ENCODE data around the gene RMND5B.

The RMND5B gene

DNA sequence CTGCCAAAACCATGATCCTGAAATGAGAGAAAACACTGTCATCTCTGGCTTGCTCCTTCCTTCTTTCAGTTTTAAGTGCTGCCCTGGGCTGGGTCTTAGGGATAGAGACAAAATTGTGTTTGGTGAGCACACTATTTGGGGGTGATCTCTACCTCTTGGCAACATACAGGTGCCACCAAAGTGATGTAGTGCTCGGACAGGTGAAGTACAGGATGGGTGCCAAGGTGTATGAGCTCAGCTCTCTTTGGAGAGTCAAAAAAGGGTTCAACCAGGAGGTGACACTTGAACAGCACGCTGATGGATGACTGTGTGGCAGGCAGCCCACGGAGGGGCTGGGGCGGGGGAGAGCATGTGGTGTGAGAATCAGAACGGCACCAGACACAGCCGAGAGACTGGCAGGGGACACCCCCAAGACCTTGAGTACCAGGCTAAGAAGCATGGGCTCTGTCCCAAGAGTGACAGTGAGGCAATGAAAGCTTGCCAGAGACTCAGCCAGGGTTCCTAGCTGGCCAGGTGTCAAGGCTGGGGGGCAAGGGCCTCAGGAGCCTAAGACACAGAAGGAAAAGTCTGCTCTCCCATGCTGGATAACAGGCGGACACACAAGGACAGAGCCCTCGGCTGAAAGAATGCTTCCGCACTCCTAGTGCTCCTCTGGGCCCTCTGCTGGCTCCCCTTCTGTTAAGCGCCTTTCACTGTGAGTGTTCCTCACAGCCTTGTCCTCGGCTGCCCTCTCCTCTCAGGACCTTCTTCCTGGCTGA is 20.3 kb downstream of the RMND5B start:
- no peak overlapping the region for H3K27ac ChIP-seq
- H3K9me3 ChIP-seq = no peaks in the 10 kb centered on the region
- no peaks in the 10 kb centered on the region for H3K27me3 ChIP-seq
- TF ChIP-seq, protein P1, sequence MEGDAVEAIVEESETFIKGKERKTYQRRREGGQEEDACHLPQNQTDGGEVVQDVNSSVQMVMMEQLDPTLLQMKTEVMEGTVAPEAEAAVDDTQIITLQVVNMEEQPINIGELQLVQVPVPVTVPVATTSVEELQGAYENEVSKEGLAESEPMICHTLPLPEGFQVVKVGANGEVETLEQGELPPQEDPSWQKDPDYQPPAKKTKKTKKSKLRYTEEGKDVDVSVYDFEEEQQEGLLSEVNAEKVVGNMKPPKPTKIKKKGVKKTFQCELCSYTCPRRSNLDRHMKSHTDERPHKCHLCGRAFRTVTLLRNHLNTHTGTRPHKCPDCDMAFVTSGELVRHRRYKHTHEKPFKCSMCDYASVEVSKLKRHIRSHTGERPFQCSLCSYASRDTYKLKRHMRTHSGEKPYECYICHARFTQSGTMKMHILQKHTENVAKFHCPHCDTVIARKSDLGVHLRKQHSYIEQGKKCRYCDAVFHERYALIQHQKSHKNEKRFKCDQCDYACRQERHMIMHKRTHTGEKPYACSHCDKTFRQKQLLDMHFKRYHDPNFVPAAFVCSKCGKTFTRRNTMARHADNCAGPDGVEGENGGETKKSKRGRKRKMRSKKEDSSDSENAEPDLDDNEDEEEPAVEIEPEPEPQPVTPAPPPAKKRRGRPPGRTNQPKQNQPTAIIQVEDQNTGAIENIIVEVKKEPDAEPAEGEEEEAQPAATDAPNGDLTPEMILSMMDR (IDR thresholded peaks at IDR 0.05) = no peak
- H3K36me3 ChIP-seq = peaks cover 45% of the 10 kb centered on the region
- H3K4me1 ChIP-seq (ENCODE audit: control insufficient read depth in 1 of 2, insufficient read depth in 1 of 2, low read depth in 1 of 2, low read length in 1 of 2) = peaks cover 11 to 14% of the 10 kb centered on the region in 2 experiments
- no peak overlapping the region for H3K4me3 ChIP-seq (ENCODE audit: low read depth in 1 of 2, low read length in 1 of 2)

DNA sequence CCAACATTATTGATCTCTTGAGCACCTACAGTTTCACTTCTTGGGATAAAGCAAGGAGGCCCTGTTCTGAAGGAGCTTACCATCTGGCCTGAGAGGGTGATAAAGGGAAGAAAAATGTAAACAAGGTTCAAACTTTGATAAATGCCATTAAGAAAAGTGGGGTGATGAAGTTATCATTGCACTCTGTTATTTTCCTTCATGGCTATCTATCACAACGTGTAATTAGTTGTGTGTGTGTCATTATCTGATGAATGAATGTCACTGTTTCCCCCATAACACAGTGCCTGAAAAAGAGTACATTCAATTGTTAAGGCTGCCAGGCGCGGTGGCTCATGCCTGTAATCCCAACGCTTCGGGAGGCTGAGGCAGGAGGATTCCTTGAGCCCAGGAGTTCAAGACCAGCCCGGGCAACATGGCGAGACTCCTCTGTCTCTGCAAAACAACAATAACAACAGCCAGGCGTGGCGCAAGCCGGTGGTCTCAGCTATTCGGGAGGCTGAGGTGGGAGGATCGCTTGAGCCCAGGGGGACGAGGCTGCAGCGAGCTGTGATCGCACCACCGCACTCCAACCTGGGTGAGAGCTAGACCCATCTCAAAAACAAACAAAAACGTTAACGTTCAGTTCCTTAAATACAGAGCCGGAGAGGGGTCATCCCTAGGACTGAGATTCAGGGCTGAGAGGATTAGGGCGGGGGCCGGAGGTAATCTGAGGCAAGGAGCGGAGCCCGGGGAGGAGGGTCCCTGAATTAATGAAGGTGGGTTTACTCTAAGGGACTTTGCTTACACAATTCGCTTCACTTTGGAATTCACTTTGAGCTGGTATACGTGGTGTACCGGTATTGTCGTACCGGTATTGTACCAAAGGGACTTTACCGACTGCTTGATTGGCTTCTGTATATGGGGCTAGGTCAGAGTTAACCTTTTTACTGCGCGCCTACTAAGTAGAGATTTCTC is 22.0 kb downstream of the RMND5B start:
- Histone ChIP-seq H3K27me3 (no peaks in the 10 kb centered on the region), H3K36me3 (peaks cover 29% of the 10 kb centered on the region), H3K4me1 (ENCODE audit: control insufficient read depth in 1 of 2, insufficient read depth in 1 of 2, low read depth in 1 of 2, low read length in 1 of 2) (peaks cover 11 to 14% of the 10 kb centered on the region in 2 experiments), H3K4me3 (ENCODE audit: low read depth in 1 of 2, low read length in 1 of 2) (peak overlapping the region; percentile 74 to 77), H3K9me3 (no peaks in the 10 kb centered on the region), H3K27ac (peak overlapping the region; percentile 65)
- TF ChIP-seq, protein P1 (IDR thresholded peaks at IDR 0.05) = no peak

DNA sequence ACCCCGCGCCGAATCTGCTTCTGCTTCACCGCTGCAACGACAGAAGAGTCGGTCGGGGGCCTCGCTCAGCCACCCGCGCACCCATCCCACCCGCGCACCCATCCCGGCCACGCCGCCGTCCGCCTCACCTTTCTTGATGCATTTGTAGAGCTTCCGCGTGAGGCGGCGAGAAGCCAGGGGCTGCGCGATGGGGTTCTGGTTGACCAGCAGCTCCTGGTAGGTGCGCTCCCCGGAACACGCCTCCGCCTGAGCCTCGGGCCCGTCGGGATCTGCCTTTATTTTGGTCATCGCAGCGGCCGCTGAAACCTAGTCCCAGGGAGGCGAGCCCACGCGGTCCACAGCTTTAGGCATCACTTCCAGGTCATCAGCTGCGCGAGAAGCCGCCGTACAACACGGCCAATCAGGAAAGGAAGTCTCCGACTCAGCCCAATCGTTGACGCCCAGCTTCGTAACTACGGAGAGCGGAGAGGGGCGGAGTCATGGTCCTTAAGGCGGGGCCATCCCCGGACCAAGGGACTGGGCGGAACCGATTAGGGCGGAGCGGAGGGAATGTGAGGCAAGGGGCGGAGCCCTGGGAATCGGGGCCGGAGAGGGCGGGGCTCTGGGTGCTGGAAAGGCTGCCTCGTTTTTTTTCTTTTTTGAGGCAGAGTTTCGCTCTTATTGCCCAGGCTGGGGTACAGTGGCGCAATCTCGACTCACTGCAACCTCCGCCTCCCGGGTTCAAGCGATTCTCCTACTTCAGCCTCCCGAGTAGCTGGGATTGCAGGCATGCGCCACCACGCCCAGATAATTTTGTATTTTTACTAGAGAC is 22.9 kb downstream of the RMND5B start, which contains the start of gene NHP2:
TSS of gene NHP2 (minus strand) at position 356 of the 811 bp plus-strand sequence. CDS start at position 288, 68 bp downstream.
- peaks cover 20% of the 10 kb centered on the region for H3K36me3 ChIP-seq
- TF ChIP-seq, protein P1 (IDR thresholded peaks at IDR 0.05) = peak; percentile 45
- peaks cover 11 to 14% of the 10 kb centered on the region in 2 experiments for H3K4me1 ChIP-seq (ENCODE audit: control insufficient read depth in 1 of 2, insufficient read depth in 1 of 2, low read depth in 1 of 2, low read length in 1 of 2)
- H3K4me3 ChIP-seq (ENCODE audit: low read depth in 1 of 2, low read length in 1 of 2) = peak within 1 kb of the TSS; percentile 74 to 77
- H3K27ac ChIP-seq = peak within 1 kb of the TSS; percentile 65
- no peaks in the 10 kb centered on the region for H3K9me3 ChIP-seq
- H3K27me3 ChIP-seq = no peaks in the 10 kb centered on the region

DNA sequence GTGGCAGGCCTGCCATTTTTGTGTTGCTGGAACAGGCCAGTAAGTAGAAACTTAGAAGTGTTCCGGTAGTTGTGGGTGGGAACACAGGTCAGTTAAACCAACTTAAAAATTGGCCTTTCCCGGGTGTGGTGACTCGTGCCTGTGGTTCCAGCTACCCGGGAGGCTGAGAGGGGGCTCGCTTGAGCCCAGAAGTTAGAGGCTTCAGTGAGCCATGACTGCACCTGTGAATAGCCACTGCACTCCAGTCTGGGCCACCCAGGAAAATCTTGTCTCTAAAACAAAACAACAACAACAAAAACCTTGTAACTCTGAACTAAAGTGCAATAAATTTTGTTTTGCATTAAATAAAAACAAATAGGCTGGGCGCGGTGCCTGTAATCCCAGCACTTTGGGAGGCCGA is 24.3 kb downstream of the RMND5B start:
- Histone ChIP-seq H3K9me3 (no peaks in the 10 kb centered on the region), H3K4me3 (ENCODE audit: low read depth in 1 of 2, low read length in 1 of 2) (no peak overlapping the region), H3K4me1 (ENCODE audit: control insufficient read depth in 1 of 2, insufficient read depth in 1 of 2, low read depth in 1 of 2, low read length in 1 of 2) (peaks cover 11 to 14% of the 10 kb centered on the region in 2 experiments), H3K27me3 (no peaks in the 10 kb centered on the region), H3K36me3 (peaks cover 6% of the 10 kb centered on the region), H3K27ac (no peak overlapping the region)
- TF ChIP-seq, protein P1 (IDR thresholded peaks at IDR 0.05) = no peak

DNA sequence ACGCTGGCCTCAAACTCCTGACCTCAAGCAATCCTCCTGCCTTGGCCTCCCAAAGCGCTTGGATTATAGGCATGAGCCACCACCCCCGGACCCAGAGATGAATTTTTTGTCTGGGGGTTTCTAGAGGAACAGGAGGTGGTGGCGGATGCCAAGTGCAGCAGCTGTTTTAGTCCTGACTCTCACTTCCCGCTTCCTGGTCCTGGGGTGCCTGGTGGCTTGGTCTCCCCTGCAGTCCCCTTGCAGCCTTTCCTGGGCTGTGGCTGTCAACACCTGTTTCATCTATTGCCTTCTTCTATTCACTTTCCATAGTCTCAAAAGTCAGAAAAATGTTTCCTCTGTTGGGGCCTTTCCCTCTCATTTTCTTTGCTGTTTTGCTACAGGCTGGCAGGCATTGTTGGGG is 29.4 kb downstream of the RMND5B start:
- no peak overlapping the region for H3K4me3 ChIP-seq (ENCODE audit: low read depth in 1 of 2, low read length in 1 of 2)
- TF ChIP-seq, protein P1 (IDR thresholded peaks at IDR 0.05) = no peak
- H3K4me1 ChIP-seq (ENCODE audit: control insufficient read depth in 1 of 2, insufficient read depth in 1 of 2, low read depth in 1 of 2, low read length in 1 of 2) = peaks cover 9 to 10% of the 10 kb centered on the region in 2 experiments
- no peaks in the 10 kb centered on the region for H3K9me3 ChIP-seq
- no peaks in the 10 kb centered on the region for H3K36me3 ChIP-seq
- H3K27ac ChIP-seq = no peak overlapping the region
- peaks cover 20% of the 10 kb centered on the region for H3K27me3 ChIP-seq

All from neutrophil (primary cell).